NB4 (cell line): ENCODE results near the gene CCDC187.

Experiments used
- DNase-seq: peaks from one replicate; pipeline ENCODE4 v3.0.0; 2010; ENCODE audit warnings: low read depth
- H3K4me3 ChIP-seq: one replicate; pipeline ENCODE4 v1.5.1; 2011; ENCODE audit warnings: mild to moderate bottlenecking, low read depth, low read length, moderate library complexity
- MYC ChIP-seq: IDR thresholded peaks from 2 replicates; pipeline ENCODE4 v1.6.1; 2011; ENCODE audit warnings: low read depth, low read length
- POLR2A ChIP-seq: IDR thresholded peaks from 2 replicates; pipeline ENCODE4 v1.6.1; 2011; ENCODE audit warnings: mild to moderate bottlenecking; ENCODE audit not compliant: insufficient read length; ENCODE audit errors: extremely low read depth
- TF ChIP-seq, protein P1 (sequence below): IDR thresholded peaks from 2 replicates; pipeline ENCODE4 v1.6.1; 2011; ENCODE audit warnings: low read depth, low read length
- TF ChIP-seq, protein P2 (sequence below): IDR thresholded peaks from one replicate; pipeline ENCODE4 v1.5.1; 2012; ENCODE audit warnings: low read depth, low read length

Gene CCDC187

DNA sequence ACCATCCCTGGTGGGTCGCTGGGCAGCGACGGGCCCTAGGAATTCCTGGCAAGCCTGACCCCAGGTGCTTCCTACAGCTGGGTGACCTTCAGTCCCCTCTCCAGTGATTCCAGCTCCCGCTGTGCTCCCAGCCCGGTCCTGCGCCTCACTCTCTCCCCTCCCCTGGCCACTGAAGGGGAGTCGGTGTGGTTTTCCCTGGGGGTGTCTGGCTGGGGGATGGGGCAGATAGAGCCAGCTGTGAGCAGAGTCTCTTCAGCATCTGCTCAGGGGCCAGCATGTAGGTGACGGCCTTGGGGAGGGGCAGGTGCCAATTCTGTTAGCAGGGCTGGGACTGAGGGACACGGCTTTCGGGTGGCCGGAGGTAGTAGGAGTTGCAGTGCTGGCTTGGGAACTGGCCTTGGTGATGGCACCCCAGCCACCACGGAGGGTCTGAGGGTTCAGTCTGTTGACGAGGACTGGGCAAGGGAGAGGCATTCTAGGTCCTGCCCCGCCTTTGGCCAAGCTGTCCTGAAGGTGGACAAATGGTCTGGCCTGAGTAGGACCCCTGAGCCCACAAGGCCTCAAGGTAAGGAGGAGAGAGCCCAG, 26.6 kb upstream of the CCDC187 start:
- TF ChIP-seq MYC (no peak), POLR2A (no peak)
- TF ChIP-seq, protein P1, sequence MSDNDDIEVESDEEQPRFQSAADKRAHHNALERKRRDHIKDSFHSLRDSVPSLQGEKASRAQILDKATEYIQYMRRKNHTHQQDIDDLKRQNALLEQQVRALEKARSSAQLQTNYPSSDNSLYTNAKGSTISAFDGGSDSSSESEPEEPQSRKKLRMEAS, result no peak
- DNase-seq, result no peak
- H3K4me3 ChIP-seq, result no peak overlapping the region

DNA sequence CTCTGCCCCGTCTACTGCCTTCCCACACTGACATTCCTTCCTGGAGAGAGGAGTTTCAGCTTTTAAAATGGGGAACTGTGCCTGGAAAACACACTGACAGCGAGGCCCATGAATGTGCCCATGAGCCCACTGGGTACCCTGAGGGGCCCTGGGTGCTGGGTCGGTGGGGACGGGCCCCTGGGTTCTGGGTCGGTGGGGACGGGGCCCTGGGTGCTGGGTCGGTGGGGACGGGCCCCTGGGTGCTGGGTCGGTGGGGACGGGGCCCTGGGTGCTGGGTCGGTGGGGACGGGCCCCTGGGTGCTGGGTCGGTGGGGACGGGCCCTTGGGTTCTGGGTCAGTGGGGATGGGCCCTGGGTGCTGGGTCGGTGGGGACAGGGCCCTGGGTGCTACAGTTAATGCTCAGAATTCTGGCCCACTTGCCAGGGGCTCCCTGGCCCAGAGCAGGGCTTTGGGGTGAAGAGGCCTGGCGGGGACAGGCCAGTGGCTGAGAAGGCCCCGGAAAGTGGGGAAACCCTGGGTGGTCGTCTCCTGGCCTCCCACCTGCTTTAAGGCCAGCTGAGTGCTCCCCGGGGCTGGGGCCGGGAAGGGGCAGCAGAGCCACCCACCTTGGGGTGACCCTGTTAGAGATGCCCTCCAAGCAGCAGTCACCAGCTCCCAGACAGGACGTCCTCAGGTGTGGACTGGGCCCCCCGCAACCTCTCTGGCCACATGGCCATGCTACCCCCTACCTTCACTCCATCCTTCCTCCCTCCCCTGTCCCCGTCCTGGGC, 25.9 kb upstream of the CCDC187 start:
- no peak for TF ChIP-seq POLR2A
- TF ChIP-seq, protein P1, result no peak
- no peak for TF ChIP-seq MYC
- TF ChIP-seq, protein P2, sequence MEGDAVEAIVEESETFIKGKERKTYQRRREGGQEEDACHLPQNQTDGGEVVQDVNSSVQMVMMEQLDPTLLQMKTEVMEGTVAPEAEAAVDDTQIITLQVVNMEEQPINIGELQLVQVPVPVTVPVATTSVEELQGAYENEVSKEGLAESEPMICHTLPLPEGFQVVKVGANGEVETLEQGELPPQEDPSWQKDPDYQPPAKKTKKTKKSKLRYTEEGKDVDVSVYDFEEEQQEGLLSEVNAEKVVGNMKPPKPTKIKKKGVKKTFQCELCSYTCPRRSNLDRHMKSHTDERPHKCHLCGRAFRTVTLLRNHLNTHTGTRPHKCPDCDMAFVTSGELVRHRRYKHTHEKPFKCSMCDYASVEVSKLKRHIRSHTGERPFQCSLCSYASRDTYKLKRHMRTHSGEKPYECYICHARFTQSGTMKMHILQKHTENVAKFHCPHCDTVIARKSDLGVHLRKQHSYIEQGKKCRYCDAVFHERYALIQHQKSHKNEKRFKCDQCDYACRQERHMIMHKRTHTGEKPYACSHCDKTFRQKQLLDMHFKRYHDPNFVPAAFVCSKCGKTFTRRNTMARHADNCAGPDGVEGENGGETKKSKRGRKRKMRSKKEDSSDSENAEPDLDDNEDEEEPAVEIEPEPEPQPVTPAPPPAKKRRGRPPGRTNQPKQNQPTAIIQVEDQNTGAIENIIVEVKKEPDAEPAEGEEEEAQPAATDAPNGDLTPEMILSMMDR, result no peak
- no peak overlapping the region for H3K4me3 ChIP-seq
- DNase-seq, result no peak

DNA sequence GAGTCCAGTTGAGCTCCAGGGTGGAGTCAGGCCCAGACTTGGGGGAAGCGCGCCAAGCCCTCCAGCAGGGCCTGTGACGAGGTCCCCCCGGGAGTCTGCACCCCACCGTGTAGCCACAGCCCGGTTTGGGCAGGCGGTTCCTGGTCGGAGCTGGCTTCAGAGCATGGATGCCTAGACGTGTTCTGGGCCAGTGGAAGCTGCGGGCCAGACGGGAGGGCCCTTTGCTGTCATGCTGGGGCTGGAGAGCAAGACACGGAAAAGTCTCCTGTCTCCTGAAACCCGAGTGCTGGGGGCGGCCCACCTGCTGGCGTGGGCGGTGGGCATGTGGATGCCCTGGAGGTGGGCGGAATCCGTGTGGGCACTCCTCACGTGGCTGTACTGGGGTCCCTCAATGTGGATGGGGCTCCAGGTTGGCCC, 25.3 kb upstream of the CCDC187 start:
- TF ChIP-seq, protein P1, result no peak
- TF ChIP-seq, protein P2, result no peak
- TF ChIP-seq POLR2A, result no peak
- no peak for TF ChIP-seq MYC
- no peak for DNase-seq
- no peak overlapping the region for H3K4me3 ChIP-seq

DNA sequence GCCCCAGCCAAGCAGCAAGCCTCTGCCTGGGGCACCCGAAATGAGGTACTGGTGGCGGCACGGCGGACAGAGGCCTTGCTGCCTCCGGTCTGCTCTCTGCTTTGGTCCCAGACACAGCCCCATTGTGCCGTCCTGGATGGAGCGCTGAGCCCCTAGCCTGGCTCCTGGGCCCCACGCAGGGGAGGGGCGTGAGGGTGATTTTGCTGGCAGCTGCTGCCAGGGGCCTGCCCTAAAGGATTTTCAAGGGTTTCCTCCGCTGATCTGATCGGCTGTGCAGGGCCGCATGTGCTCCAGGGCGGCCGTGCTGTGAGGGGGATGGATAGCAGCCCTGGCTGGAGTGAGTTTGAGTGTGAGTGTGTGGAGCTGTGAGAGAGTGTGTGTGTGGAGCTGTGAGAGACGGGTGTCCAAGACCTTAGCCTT, 24.7 kb upstream of the CCDC187 start:
- no peak for TF ChIP-seq POLR2A
- TF ChIP-seq, protein P2, result no peak
- DNase-seq, result no peak
- H3K4me3 ChIP-seq, result no peak overlapping the region

DNA sequence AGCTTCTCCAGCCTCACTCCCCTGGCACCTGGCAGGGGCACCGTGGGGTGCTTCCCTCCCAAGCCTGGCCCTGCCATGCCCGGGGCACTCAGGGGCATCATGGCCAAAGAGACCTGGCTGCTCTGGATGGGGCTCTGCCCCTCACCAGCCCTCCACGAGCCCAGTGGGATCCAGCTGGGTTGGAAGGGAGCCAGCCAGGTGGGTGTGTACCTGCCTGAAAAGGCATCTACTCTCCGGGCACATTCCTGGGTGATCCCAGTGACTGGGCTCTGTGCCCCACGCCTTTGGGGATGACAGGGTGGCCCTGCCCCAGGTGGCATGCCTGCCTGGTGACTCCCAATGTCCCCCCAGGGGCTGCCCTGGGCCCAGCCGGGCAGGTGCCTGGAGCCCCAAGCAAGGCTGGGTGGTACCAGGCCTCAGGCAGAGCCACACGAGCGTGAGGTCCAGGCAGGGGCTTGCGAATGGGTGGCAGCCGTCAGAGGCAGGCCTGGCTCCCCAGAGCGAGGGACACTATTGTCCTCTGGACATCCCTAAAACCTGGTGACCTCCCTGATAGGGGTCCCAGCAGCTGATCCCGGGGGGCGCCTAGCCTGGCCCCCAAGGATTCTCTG, 24.2 kb upstream of the CCDC187 start:
- peak overlapping the region; percentile 25 for H3K4me3 ChIP-seq
- no peak for DNase-seq
- TF ChIP-seq, protein P2, result no peak
- TF ChIP-seq, protein P1, result no peak
- no peak for TF ChIP-seq MYC
- TF ChIP-seq POLR2A, result no peak

DNA sequence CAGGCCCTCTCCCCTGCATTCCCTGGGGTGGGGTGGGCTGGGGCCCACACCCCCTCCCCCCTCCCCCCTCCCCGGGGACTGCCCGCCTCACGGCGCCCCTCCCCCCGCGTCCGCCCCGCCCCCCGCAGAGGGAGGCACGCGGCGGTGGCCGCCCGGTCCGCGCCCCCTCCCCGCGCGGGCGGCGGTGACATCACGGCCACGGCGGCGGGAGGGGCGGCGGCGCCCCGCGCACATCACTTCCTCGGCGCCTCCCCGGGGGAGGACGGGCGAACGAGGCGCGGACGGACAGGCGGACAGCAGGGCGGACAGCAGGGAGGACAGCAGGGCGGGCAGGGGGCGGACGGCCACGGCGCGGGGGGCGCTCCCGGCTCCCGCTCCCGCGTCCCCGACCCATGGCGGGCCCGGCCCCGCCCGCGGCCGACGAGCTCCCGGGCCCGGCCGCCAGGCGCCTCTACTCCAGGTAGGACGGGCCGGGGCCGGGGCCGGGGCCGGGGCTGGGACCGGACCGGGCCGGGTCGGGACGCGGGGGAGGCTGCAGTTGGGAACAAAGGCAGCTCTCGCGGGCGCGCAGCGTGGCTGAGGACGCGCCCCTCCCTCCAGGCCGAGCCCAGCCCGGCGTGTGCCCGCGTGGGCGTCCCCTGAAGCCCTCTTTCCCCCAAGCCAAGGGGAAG, 23.5 kb upstream of the CCDC187 start, which contains the start of gene GPSM1:
Gene GPSM1 (plus strand): TSS at position 236 of the 671 bp plus-strand sequence. CDS start 157 bp downstream, at position 393.
- H3K4me3 ChIP-seq, result peak within 1 kb of the TSS; percentile 25
- DNase-seq, result peak; percentile 36
- TF ChIP-seq, protein P1, result no peak
- TF ChIP-seq MYC (no peak), POLR2A (no peak)
